HUES6 (cell line): ENCODE data around the gene CELF1.

Experiments used
- H3K27ac ChIP-seq: 2 replicates; pipeline ENCODE4 v1.7.0; 2013; ENCODE audit warnings: low read depth, mild to moderate bottlenecking, low read length, inconsistent platforms
- H3K27me3 ChIP-seq: 2 replicates; pipeline ENCODE4 v1.6.1; 2013; ENCODE audit warnings: low read length; ENCODE audit not compliant: control insufficient read depth, insufficient read depth
- H3K36me3 ChIP-seq: 2 replicates; pipeline ENCODE4 v1.6.1; 2013; ENCODE audit warnings: low read length; ENCODE audit not compliant: control insufficient read depth, insufficient read depth
- H3K4me1 ChIP-seq: 2 replicates; pipeline ENCODE4 v1.6.1; 2013; ENCODE audit warnings: low read length; ENCODE audit not compliant: control insufficient read depth, insufficient read depth
- H3K4me3 ChIP-seq: 2 replicates; pipeline ENCODE4 v1.5.1; 2013; ENCODE audit warnings: low read depth, low read length
- H3K9ac ChIP-seq: one replicate; pipeline ENCODE4 v1.6.1; 2013; ENCODE audit warnings: mild to moderate bottlenecking, low read length
- H3K9me3 ChIP-seq: 2 replicates; pipeline ENCODE4 v1.6.1; 2013; ENCODE audit warnings: low read depth, low read length; ENCODE audit not compliant: control insufficient read depth, insufficient read depth

Gene CELF1

DNA sequence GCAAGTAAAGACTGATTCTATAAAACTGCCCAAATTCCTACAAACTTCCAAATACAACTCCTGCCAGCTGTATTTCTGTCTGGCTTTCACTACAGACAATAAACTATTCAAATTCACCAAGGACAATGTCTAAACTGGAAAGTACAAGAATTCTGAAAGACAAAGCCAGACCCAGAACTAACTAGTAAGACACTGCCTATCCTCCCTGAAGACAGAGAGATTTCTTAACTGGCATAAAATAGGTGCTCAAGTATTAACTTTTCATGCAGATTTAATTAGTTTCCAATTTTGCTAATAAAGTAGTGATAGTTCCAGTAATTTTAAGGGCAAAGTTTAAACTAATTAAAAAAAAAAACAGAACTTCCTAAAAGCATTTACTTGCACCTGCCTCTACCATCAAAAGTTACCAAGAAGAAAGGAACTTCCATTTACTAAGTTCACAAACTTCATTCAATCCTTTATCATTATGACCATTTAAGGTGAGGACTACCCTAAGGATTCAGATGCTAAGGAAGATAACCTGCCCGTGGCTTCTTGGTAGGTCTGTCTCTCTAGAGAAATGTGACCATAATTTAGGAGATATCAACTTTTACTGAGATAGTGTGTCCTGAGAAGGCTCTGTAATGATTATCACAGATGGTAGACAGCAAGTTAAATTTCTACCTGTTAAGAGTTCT is 45.2 kb downstream of the CELF1 start:
- Histone ChIP-seq H3K27ac (peak overlapping the region; percentile 21), H3K9ac (peak overlapping the region; percentile 22), H3K36me3 (0 out of 2 replicates have a peak, but pooled peaks cover 2% of the 10 kb centered on the region), H3K9me3 (no peaks in the 10 kb centered on the region), H3K4me1 (peaks cover 45% of the 10 kb centered on the region), H3K4me3 (0 out of 2 replicates have a peak overlapping the region, but pooled peaks have one; percentile 6), H3K27me3 (no peaks in the 10 kb centered on the region)

DNA sequence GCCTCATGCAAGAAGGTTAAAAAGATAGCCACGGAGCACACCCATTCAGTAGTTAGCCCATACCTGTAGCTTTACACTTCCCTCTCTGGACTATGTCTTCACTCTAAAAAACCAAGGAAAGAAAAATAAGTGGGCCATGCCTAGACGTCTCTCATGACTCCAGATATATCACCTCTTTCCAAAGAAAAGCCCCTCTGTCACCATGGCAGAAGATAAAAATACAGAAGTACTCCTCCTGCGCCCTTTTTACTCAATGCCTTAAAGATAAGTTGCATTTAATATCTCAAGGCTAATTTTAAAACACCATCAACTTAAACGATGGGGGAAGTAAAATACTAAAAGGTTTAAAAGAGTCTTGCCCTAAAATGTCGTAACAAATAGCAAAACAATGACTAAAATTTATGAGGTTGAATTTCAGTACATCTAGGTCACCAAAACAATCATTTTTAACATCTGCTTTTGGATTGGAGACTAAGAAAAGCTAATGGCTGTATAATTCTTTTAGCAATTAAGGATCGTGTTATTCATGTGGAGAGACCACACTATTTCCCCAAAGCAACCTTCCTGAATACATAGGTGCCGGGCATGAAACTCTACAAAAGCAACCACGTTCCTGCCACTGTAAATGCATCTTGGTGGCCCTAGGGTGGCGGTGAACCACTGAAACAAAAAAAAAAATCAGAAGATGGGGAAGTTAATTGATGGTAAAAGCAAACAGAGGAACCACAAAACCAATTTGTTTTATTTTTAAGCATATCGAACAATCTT is 46.0 kb downstream of the CELF1 start:
- peaks cover 42% of the 10 kb centered on the region for H3K4me1 ChIP-seq
- H3K9me3 ChIP-seq: no peaks in the 10 kb centered on the region
- H3K36me3 ChIP-seq: 0 out of 2 replicates have a peak, but pooled peaks cover 2% of the 10 kb centered on the region
- peak overlapping the region; percentile 7; the same call in 1 of the 2 replicates for H3K27ac ChIP-seq
- H3K4me3 ChIP-seq: no peak overlapping the region
- no peak overlapping the region for H3K9ac ChIP-seq
- H3K27me3 ChIP-seq: no peaks in the 10 kb centered on the region

DNA sequence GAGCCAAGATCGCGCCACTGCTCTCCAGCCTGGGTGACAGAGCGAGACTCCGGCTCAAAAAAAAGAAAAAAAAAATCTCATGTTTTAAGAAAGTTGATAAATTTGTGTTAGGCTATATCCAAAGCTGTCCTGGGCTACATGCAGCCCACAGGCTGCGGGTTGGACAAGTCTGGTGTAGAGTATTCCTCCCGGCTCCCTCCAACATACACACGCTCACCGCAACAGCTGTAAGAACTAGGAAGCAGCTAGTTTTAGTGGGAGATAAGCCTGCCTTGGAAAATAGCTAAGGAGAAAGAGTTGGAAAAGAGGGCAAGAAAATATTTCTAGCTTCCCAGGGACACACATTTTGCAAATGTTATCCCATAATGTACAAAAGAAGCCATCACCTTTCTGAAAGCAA is 46.6 kb downstream of the CELF1 start:
- Histone ChIP-seq H3K36me3 (0 out of 2 replicates have a peak, but pooled peaks cover 2% of the 10 kb centered on the region), H3K27me3 (no peaks in the 10 kb centered on the region), H3K9ac (no peak overlapping the region), H3K4me1 (peaks cover 42% of the 10 kb centered on the region), H3K27ac (peak overlapping the region; percentile 7; the same call in 1 of the 2 replicates), H3K4me3 (no peak overlapping the region), H3K9me3 (no peaks in the 10 kb centered on the region)

DNA sequence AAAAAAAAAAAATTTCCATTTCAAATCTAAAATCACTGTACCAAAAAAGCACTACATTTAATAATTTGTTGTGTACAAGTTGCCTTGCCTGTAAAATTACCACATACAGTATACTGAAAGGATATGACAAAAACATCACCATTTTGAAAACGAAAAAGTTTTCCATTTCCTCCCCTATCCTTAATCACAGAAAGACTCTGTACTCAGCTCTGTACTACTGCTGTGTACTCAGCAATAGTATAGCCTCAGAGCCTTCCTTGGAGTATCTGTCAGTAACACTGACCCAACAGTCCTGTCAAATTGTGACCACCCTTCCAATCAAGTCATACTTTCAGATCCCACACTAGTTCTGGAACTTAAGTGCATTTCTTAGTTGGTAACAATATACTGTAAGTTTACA is 48.0 kb downstream of the CELF1 start:
- no peak overlapping the region for H3K4me3 ChIP-seq
- no peak overlapping the region for H3K9ac ChIP-seq
- H3K27ac ChIP-seq: no peak overlapping the region
- H3K27me3 ChIP-seq: no peaks in the 10 kb centered on the region
- H3K4me1 ChIP-seq: peaks cover 50% of the 10 kb centered on the region
- no peaks in the 10 kb centered on the region for H3K9me3 ChIP-seq
- peaks cover under 1% of the 10 kb centered on the region for H3K36me3 ChIP-seq

DNA sequence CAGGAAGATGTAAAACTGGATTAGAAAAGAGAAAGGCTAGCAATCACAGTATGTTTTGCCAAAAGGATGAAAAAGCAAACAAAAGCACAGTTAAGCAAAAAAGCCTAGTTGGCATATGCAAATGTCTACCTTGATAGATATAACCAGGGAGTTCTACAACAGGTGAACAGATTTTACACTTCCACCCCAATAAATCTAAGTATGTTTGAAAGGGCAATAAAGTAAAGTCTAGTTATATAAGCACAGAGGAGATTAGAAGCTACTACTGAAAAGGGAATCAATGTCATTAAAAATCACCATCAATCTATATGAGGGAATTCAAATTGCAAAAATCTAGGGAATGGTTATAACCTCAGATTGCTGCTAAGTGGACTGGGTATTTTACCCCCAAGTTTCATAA is 49.7 kb downstream of the CELF1 start:
- H3K9ac ChIP-seq: no peak overlapping the region
- no peak overlapping the region for H3K27ac ChIP-seq
- H3K9me3 ChIP-seq: no peaks in the 10 kb centered on the region
- H3K4me1 ChIP-seq: peaks cover 39% of the 10 kb centered on the region
- H3K27me3 ChIP-seq: no peaks in the 10 kb centered on the region
- H3K36me3 ChIP-seq: peaks cover 12% of the 10 kb centered on the region
- H3K4me3 ChIP-seq: no peak overlapping the region

DNA sequence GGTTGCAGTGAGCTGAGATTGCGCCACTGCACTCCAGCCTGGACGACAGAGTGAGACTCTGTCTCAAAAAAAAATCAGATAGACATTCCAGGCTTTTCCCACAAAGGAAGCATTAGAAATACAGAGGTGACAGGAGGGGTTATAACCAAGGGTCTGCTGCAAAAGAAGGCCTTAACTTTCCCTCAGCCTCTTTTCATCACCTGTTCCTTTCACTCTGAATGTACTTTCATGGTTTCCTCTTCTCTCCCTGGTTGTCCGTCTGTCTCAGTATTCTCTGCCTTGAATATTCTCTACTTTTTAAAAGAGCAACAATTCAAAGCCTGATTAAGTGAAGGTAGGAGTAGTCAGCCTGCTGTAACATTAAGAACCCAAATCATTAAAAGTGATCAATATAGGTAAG is 50.2 kb downstream of the CELF1 start:
- Histone ChIP-seq H3K27me3 (no peaks in the 10 kb centered on the region), H3K36me3 (peaks cover 14% of the 10 kb centered on the region), H3K9me3 (no peaks in the 10 kb centered on the region), H3K27ac (no peak overlapping the region), H3K4me3 (no peak overlapping the region), H3K4me1 (peaks cover 34% of the 10 kb centered on the region), H3K9ac (no peak overlapping the region)

DNA sequence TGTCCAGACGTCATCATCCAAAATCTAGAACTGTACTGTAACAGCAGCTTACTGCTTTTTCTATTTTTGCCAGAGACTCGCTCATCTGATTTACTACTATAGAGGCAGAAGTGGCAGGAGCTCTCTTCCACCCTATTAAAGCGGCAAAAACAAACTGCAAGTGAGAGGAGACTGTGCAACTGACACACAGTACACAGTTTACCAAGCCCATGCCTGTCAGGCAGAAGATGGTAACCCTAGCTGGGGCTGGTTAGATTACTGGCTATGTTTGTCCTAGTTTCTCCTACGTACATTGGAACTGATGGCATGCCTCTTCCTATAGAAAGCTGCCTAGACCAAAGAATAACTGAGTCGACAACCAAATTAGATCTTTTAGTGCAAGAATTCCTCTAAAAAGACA is 51.8 kb downstream of the CELF1 start:
- H3K9me3 ChIP-seq: no peaks in the 10 kb centered on the region
- no peak overlapping the region for H3K4me3 ChIP-seq
- peaks cover 14% of the 10 kb centered on the region for H3K36me3 ChIP-seq
- peaks cover 28% of the 10 kb centered on the region for H3K4me1 ChIP-seq
- no peak overlapping the region for H3K27ac ChIP-seq
- no peak overlapping the region for H3K9ac ChIP-seq
- no peaks in the 10 kb centered on the region for H3K27me3 ChIP-seq

DNA sequence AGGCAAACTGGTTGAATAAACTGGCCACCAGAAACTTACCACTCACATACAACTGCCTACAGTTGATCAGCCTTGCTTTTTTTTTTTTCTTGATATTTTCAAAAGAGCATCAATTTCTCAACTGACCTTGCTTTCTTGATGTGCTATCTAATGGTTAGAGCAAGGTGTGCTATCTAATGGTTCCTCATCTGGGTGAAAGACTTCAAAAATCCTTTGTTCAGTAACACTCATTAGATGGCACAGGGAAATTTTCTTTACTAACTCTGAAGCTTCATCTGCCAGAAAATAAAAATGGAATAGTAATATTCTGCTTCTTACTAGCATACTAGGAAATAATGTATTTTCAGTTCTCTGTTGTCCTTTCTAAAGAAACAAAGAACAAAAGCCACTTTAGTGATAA is 52.8 kb downstream of the CELF1 start:
- Histone ChIP-seq H3K36me3 (peaks cover 18% of the 10 kb centered on the region), H3K27me3 (no peaks in the 10 kb centered on the region), H3K27ac (no peak overlapping the region), H3K4me1 (peaks cover 35% of the 10 kb centered on the region), H3K4me3 (no peak overlapping the region), H3K9ac (no peak overlapping the region), H3K9me3 (no peaks in the 10 kb centered on the region)

DNA sequence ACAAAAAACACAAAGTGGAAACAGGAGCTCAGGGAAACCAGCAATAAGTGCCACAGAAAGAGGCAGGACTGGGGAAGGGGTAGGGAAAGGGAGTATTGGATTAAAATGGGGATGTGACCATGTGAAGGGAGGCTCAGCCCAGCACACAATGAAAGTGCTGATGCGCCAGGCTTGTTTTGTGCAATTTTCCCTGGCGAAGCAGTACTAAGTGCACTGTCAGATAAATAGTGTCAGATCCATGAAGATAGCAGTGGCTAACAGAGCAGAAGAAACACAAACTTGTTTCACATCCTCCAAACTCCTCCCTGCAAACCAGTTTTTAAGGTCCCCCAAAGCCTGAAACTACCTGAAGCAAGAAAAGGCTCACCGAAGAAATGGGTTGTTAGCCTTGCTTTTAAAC is 53.3 kb downstream of the CELF1 start:
- no peaks in the 10 kb centered on the region for H3K27me3 ChIP-seq
- H3K27ac ChIP-seq: 0 out of 2 replicates have a peak overlapping the region, but pooled peaks have one; percentile 24
- H3K9me3 ChIP-seq: no peaks in the 10 kb centered on the region
- no peak overlapping the region for H3K9ac ChIP-seq
- no peak overlapping the region for H3K4me3 ChIP-seq
- H3K4me1 ChIP-seq: peaks cover 35% of the 10 kb centered on the region
- peaks cover 18% of the 10 kb centered on the region for H3K36me3 ChIP-seq

DNA sequence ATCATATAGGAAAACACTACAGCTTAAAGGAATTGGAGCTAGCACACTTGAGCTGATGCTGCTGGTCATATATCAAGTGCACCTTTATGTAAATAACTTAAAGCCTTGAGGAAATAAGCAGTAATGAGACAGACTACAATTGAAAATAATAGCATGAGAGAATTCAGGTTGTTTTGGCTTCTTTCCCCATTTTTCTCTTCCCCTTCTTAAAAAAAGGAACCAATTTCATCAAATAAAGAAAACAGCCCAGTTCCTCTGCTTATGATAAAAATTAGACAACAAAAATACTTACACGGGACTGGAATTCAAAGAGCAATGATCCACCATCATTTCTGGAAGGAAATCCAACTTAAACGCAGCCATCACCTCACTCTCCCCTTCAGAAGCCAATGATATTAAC is 53.8 kb downstream of the CELF1 start:
- H3K27ac ChIP-seq: 0 out of 2 replicates have a peak overlapping the region, but pooled peaks have one; percentile 24
- peaks cover 18% of the 10 kb centered on the region for H3K36me3 ChIP-seq
- H3K27me3 ChIP-seq: no peaks in the 10 kb centered on the region
- H3K4me3 ChIP-seq: no peak overlapping the region
- H3K4me1 ChIP-seq: peaks cover 35% of the 10 kb centered on the region
- no peaks in the 10 kb centered on the region for H3K9me3 ChIP-seq
- H3K9ac ChIP-seq: no peak overlapping the region

DNA sequence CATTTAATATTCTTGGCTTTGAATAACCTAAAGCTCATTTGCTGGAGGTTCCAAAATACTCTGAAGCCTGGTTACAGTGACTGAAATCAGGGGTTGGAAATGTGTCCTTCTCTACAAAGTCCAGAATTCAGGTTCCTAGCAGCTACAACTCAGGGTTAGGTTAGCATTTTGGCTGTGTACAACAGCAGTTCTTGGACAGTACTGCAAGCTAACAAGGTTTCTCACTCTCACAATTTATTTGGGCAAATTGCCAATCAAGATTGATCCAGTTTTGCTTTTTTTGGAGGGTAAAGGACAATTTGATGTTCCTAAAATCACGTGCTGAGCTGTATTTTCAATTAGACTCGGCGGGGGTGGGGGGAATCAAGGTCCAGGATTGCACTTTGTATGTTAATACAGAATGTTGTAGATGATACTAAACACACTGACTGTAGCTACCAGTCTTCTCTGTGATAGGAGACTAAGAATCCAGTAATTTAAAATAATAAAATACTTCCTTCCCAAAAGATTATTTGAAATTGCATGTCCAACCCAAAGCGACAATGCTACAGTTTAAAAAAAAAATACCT is 54.3 kb downstream of the CELF1 start:
- Histone ChIP-seq H3K4me3 (no peak overlapping the region), H3K27ac (no peak overlapping the region; the same call in 1 of the 2 replicates), H3K36me3 (peaks cover 21% of the 10 kb centered on the region), H3K9ac (no peak overlapping the region), H3K4me1 (peaks cover 35% of the 10 kb centered on the region), H3K9me3 (no peaks in the 10 kb centered on the region), H3K27me3 (no peaks in the 10 kb centered on the region)
